Neural crest cell (in vitro differentiated cells): ENCODE data around the gene SRC. TPM values are rescaled to one million over a fixed set of nuclear protein-coding genes. Genes with fewer than 3 reads are reported as not detected.

ENCODE experiments used
- DNase-seq: peaks from one replicate; pipeline ENCODE4 v3.0.0; 2021; ENCODE audit warnings: low read depth, mixed read lengths, low spot score
- H3K27ac Mint-ChIP-seq: one replicate; pipeline ENCODE4 v1.8.0; 2021; ENCODE audit warnings: mild to moderate bottlenecking, mixed read lengths; ENCODE audit not compliant: unreplicated experiment
- H3K27me3 Mint-ChIP-seq: 2 replicates; pipeline ENCODE4 v1.8.0; 2021; ENCODE audit warnings: low read depth, mild to moderate bottlenecking, mixed read lengths
- H3K36me3 Mint-ChIP-seq: 2 replicates; pipeline ENCODE4 v1.8.0; 2021; ENCODE audit warnings: low read depth, mild to moderate bottlenecking, mixed read lengths
- H3K4me1 Mint-ChIP-seq: 2 replicates; pipeline ENCODE4 v1.8.0; 2021; ENCODE audit warnings: mixed read lengths
- H3K4me3 Mint-ChIP-seq: one replicate; pipeline ENCODE4 v1.8.0; 2021; ENCODE audit warnings: mild to moderate bottlenecking, mixed read lengths
- H3K9me3 Mint-ChIP-seq: 2 replicates; pipeline ENCODE4 v1.8.0; 2021; ENCODE audit warnings: mixed read lengths
- total RNA-seq: library from RNA; stranded (reverse); gene quantifications from 2 replicates; pipeline ENCODE4 v1.2.1, GENCODE V29; 2021
- TF ChIP-seq, protein P1 (sequence below): fragments of 200-600 bp; sonication (generic); conservative IDR thresholded peaks from 2 replicates; pipeline ENCODE4 v1.5.0; 2021; ENCODE audit warnings: antibody characterized with exemption, mild to moderate bottlenecking

Gene SRC
- total RNA-seq, 1 donor from 2014 or later: 58.6 TPM

DNA sequence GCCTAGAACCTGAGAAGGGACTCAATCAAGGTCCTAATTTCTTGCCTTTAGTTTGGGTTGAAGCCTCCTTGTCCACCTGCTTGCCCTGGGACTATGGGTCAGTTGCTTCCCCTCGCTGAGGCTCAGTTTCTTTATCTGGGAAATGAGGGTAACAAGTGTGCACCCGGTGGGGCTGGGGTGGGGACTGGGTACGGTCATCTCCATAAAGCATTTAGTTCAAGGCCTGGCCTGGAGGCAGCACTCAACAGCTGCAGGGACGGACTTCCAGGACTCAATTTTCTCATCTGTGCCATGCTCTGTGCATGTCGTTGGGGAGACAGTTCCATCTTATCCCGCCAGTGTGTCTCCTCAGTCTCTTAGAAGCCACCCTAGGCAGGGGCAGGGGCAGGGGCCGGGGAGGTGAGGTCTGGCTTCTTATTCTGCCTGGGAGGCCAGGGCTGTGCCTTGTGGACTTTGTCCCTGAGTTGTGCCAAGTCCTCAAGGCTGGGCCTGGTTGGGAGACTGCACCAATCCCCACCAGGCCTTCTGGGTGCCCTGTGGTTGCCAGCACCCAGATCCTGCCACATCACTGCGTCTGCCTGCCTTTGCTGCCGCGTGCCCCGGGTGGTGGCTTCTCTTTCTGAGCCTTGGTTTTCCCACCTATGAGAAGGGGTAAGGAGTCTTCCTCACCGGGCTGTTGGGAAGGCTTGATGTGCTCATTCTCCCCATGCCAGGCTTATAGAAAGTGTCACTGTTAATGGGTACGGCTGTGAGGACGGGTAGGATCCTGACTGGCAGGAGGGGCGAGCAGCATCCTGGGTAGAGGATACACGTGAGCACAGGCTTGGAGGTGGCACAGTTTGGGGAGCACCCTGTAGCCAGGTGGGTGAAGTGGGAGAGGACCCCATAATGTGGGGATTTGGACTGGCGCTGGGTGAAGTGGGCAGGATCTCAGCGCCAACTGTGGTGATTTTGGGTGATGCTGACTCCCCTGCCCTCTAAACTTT lies 8.6 kb downstream of the SRC start:
- TF ChIP-seq, protein P1, sequence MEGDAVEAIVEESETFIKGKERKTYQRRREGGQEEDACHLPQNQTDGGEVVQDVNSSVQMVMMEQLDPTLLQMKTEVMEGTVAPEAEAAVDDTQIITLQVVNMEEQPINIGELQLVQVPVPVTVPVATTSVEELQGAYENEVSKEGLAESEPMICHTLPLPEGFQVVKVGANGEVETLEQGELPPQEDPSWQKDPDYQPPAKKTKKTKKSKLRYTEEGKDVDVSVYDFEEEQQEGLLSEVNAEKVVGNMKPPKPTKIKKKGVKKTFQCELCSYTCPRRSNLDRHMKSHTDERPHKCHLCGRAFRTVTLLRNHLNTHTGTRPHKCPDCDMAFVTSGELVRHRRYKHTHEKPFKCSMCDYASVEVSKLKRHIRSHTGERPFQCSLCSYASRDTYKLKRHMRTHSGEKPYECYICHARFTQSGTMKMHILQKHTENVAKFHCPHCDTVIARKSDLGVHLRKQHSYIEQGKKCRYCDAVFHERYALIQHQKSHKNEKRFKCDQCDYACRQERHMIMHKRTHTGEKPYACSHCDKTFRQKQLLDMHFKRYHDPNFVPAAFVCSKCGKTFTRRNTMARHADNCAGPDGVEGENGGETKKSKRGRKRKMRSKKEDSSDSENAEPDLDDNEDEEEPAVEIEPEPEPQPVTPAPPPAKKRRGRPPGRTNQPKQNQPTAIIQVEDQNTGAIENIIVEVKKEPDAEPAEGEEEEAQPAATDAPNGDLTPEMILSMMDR: no peak
- Mint-ChIP-seq H3K4me3 (no peak overlapping the region), H3K36me3 (no peaks in the 10 kb centered on the region), H3K9me3 (no peaks in the 10 kb centered on the region), H3K27me3 (no peaks in the 10 kb centered on the region), H3K4me1 (peaks cover 60% of the 10 kb centered on the region), H3K27ac (no peak overlapping the region)
- no peak for DNase-seq

DNA sequence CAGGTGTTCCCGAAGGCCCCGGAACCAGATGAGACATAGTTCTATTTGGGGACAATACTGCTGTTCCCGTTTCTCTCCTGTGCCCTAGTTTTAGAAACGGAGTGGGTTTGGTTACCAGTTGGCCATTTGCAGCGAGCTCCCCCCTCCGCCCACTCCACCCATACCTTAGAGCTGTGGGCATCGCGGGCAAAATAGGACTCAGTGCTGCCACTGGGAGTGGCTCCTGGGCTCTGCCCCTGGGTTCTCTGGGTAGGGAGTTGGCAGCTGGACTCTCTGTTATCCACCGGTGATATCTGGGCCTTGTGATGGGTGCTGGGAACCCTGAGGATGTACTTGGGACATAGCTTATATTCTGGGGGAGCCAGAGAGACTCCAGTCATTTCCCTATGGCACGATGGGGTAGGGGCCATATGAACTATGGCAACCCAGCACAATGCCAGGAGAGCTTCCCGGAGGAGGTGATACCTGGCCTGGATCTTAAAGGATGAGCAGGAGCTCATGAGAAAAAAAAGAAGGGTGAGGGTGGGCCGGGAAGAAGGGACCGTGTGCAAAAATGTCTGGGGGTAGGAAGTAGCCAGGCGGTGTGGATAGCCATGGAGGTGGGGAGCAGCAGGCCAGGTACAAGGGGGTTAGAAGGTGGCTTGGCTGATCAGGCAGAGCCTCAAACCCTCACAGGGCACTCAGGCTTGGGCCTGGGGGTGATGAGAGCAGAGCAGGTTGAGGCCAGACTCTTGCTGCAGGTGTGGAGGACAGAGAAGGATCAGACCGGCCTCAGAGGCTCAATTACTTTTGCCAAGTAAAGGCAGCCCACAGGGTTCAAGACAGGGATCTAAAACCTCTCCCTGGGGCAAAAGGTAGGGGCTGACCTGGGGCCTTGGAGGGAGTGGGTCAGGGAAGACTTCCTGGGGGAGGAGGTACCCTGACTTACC lies 9.6 kb downstream of the SRC start:
- Mint-ChIP-seq H3K9me3 (no peaks in the 10 kb centered on the region), H3K4me1 (peaks cover 67% of the 10 kb centered on the region), H3K4me3 (no peak overlapping the region), H3K27ac (peak overlapping the region; percentile 98), H3K27me3 (no peaks in the 10 kb centered on the region), H3K36me3 (no peaks in the 10 kb centered on the region)
- no peak for DNase-seq
- TF ChIP-seq, protein P1: no peak

DNA sequence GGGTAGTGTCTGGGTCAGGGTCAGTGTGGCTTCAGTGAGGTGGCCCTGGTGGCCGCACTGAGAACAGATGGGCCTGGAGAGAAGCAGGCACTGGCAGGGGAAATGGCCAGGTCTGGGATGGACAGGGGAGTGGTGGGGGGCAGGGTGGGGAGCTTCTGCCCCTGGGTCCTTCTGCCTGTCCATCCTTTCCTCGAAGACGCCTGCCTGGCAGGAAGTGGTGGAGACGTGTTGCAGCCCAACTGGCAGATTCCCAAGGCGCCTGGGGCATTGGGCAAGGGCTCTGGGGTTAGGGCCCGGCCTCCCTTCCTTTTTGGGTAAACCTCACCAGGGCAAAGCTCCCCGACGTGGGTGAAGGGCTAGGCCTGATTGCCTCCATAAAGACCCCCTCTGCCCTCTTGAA lies 10.4 kb downstream of the SRC start:
- no peaks in the 10 kb centered on the region for H3K9me3 Mint-ChIP-seq
- H3K27me3 Mint-ChIP-seq: no peaks in the 10 kb centered on the region
- peaks cover 60% of the 10 kb centered on the region for H3K4me1 Mint-ChIP-seq
- H3K36me3 Mint-ChIP-seq: no peaks in the 10 kb centered on the region
- no peak for DNase-seq
- TF ChIP-seq, protein P1: no peak
- peak overlapping the region; percentile 56 for H3K4me3 Mint-ChIP-seq
- peak overlapping the region; percentile 98 for H3K27ac Mint-ChIP-seq

DNA sequence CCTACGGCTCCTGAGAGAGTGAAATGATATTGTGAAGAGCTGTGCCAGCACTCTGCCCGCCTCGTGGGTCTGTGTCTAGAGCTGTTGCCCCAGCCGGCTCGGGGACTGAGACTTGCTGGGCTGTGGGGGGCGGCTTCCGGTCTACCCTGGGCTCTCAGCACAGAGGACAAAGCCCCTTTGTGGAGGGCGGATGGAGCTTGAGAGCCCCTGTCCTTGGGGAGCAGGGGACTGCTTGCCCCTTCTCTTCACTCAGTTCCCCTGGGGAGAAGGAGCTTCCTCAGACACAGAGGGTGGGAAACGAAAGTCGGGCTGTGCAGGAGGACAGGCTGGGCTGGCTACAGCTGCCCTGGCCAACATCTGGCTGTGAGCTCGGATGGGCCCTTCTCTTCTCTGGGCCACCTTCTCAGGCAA lies 11.0 kb downstream of the SRC start:
- H3K9me3 Mint-ChIP-seq: no peaks in the 10 kb centered on the region
- no peaks in the 10 kb centered on the region for H3K36me3 Mint-ChIP-seq
- peaks cover 55% of the 10 kb centered on the region for H3K4me1 Mint-ChIP-seq
- H3K27me3 Mint-ChIP-seq: no peaks in the 10 kb centered on the region
- peak overlapping the region; percentile 56 for H3K4me3 Mint-ChIP-seq
- peak overlapping the region; percentile 98 for H3K27ac Mint-ChIP-seq
- TF ChIP-seq, protein P1: no peak
- peak; percentile 38 for DNase-seq

DNA sequence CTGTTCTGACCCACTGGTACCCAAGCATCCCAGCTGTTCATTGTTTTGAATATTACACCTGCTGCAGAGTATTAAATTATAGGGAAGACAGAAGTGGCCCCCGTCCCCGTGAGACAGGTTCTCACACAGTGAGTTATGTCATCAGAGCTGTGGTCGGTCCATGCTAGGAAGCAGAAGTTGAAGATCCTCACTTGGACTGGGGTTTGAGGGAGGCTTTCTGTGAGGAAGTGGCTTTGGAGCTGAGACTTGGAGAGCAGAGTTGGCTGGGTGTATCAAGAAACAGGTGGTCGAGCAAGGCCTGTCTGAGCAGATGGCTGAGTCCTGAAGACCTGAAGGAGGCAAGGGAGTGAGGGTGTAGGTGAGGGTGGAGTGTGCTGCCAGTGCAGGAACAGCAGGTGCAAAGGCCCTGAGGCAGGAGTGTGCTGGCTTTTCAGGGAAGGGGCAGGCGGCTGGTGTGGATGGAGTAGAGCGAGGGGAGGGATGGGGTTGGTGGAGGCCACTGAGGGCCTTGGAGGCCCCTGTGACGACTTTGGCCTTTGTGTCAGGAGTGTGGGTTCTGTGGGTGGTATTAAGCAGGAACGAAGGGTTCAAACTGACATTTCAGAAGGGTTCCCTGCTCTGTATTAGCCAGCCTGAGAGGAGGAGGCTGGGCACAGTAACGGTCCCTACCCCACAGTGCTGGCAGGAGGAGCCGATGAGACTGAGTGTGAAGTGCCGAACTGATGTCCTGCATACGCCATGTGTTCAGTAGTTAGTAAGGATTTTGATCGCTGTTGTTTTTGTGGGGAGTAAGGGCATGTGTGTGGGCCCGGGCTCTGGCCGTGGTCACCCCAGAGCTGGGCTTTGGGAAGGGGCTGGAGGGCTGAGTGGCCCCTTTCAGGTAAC lies 11.8 kb downstream of the SRC start:
- H3K27me3 Mint-ChIP-seq: no peaks in the 10 kb centered on the region
- peak overlapping the region; percentile 19 for H3K4me3 Mint-ChIP-seq
- TF ChIP-seq, protein P1: no peak
- peak overlapping the region; percentile 98 for H3K27ac Mint-ChIP-seq
- no peaks in the 10 kb centered on the region for H3K9me3 Mint-ChIP-seq
- peaks cover 53% of the 10 kb centered on the region for H3K4me1 Mint-ChIP-seq
- no peak for DNase-seq
- no peaks in the 10 kb centered on the region for H3K36me3 Mint-ChIP-seq
